Breast epithelium (tissue), 3 donors: ENCODE data around the gene KCNN3.

ENCODE experiments used
- CTCF ChIP-seq, 3 donors: fragments of 450-650 bp; IDR thresholded peaks; one replicate each; pipeline ENCODE4 v1.5.1; 2016 to 2017; ENCODE audit warnings: antibody characterized with exemption in 3 of 3, mild to moderate bottlenecking in 3 of 3, moderate library complexity in 3 of 3
- POLR2A ChIP-seq: fragments of 450-650 bp; IDR thresholded peaks from one replicate; pipeline ENCODE4 v1.6.1; 2016; ENCODE audit warnings: antibody characterized with exemption, mild to moderate bottlenecking, moderate library complexity
- POLR2AphosphoS5 ChIP-seq, 3 donors: sonication (generic); formaldehyde crosslinking; IDR thresholded peaks; one replicate each; pipeline ENCODE4 v1.6.1; 2017; ENCODE audit warnings: antibody characterized with exemption in 3 of 3

- no peak for TF ChIP-seq CTCF (IDR thresholded peaks at IDR 0.05)
- TF ChIP-seq POLR2A, result no peak
- TF ChIP-seq POLR2AphosphoS5 (IDR thresholded peaks at IDR 0.05), result no peak
Measured at GRCh38 chr1:154716614-154717527, 153.2 kb downstream of the KCNN3 start.
